ENCODE measurements around the gene ACD.

ACD gene

GRCh38 chr16:67685388-67686112 is 25.5 kb upstream of the ACD start:
- H3K27me3 ChIP-seq (ENCODE audit: insufficient read depth, low read length): no peaks in the 10 kb centered on the region
- no peaks in the 10 kb centered on the region for H3K9me3 ChIP-seq (ENCODE audit: low read length)
- H2AFZ ChIP-seq (ENCODE audit: low read depth, low read length): no peak overlapping the region
- H3K4me3 ChIP-seq (ENCODE audit: low read length): no peak overlapping the region
- H3K4me1 ChIP-seq (ENCODE audit: insufficient read depth, low read length): no peaks in the 10 kb centered on the region
- peaks cover 31% of the 10 kb centered on the region for H3K36me3 ChIP-seq (ENCODE audit: insufficient read depth, low read length)

- H3K27me3 ChIP-seq (ENCODE audit: insufficient read depth, low read length): no peaks in the 10 kb centered on the region
- H3K4me3 ChIP-seq (ENCODE audit: low read length): no peak overlapping the region
- no peaks in the 10 kb centered on the region for H3K9me3 ChIP-seq (ENCODE audit: low read length)
- peaks cover 34% of the 10 kb centered on the region for H3K36me3 ChIP-seq (ENCODE audit: insufficient read depth, low read length)
- H3K4me1 ChIP-seq (ENCODE audit: insufficient read depth, low read length): no peaks in the 10 kb centered on the region
- no peak overlapping the region for H2AFZ ChIP-seq (ENCODE audit: low read depth, low read length)
These were observed 23.7 kb upstream of the ACD start for GRCh38 chr16:67683767-67684166.

- H3K4me3 ChIP-seq (ENCODE audit: low read length): no peak overlapping the region
- H3K4me1 ChIP-seq (ENCODE audit: insufficient read depth, low read length): no peaks in the 10 kb centered on the region
- H2AFZ ChIP-seq (ENCODE audit: low read depth, low read length): no peak overlapping the region
- H3K27me3 ChIP-seq (ENCODE audit: insufficient read depth, low read length): no peaks in the 10 kb centered on the region
- no peaks in the 10 kb centered on the region for H3K9me3 ChIP-seq (ENCODE audit: low read length)
- H3K36me3 ChIP-seq (ENCODE audit: insufficient read depth, low read length): peaks cover 35% of the 10 kb centered on the region
These were observed 20.2 kb upstream of the ACD start for GRCh38 chr16:67679935-67680897.

- no peaks in the 10 kb centered on the region for H3K4me1 ChIP-seq (ENCODE audit: insufficient read depth, low read length)
- H3K4me3 ChIP-seq (ENCODE audit: low read length): no peak overlapping the region
- H2AFZ ChIP-seq (ENCODE audit: low read depth, low read length): no peak overlapping the region
- H3K9me3 ChIP-seq (ENCODE audit: low read length): no peaks in the 10 kb centered on the region
- no peaks in the 10 kb centered on the region for H3K27me3 ChIP-seq (ENCODE audit: insufficient read depth, low read length)
- peaks cover 23% of the 10 kb centered on the region for H3K36me3 ChIP-seq (ENCODE audit: insufficient read depth, low read length)
These were observed 18.4 kb upstream of the ACD start for GRCh38 chr16:67678354-67679023.

GRCh38 chr16:67677712-67678111 is 17.7 kb upstream of the ACD start:
- Histone ChIP-seq H3K4me1 (ENCODE audit: insufficient read depth, low read length) (no peaks in the 10 kb centered on the region), H3K36me3 (ENCODE audit: insufficient read depth, low read length) (peaks cover 17% of the 10 kb centered on the region), H3K27me3 (ENCODE audit: insufficient read depth, low read length) (no peaks in the 10 kb centered on the region), H2AFZ (ENCODE audit: low read depth, low read length) (no peak overlapping the region), H3K9me3 (ENCODE audit: low read length) (no peaks in the 10 kb centered on the region), H3K4me3 (ENCODE audit: low read length) (no peak overlapping the region)

- no peaks in the 10 kb centered on the region for H3K4me1 ChIP-seq (ENCODE audit: insufficient read depth, low read length)
- no peaks in the 10 kb centered on the region for H3K9me3 ChIP-seq (ENCODE audit: low read length)
- H3K27me3 ChIP-seq (ENCODE audit: insufficient read depth, low read length): no peaks in the 10 kb centered on the region
- H2AFZ ChIP-seq (ENCODE audit: low read depth, low read length): no peak overlapping the region
- peaks cover 17% of the 10 kb centered on the region for H3K36me3 ChIP-seq (ENCODE audit: insufficient read depth, low read length)
- H3K4me3 ChIP-seq (ENCODE audit: low read length): no peak overlapping the region
These were observed 16.9 kb upstream of the ACD start for GRCh38 chr16:67676939-67677338.

GRCh38 chr16:67676516-67676915 is 16.5 kb upstream of the ACD start:
- no peaks in the 10 kb centered on the region for H3K4me1 ChIP-seq (ENCODE audit: insufficient read depth, low read length)
- H3K36me3 ChIP-seq (ENCODE audit: insufficient read depth, low read length): peaks cover 15% of the 10 kb centered on the region
- H3K4me3 ChIP-seq (ENCODE audit: low read length): no peak overlapping the region
- no peak overlapping the region for H2AFZ ChIP-seq (ENCODE audit: low read depth, low read length)
- H3K27me3 ChIP-seq (ENCODE audit: insufficient read depth, low read length): no peaks in the 10 kb centered on the region
- H3K9me3 ChIP-seq (ENCODE audit: low read length): no peaks in the 10 kb centered on the region

GRCh38 chr16:67675999-67676398 is 15.9 kb upstream of the ACD start:
- Histone ChIP-seq H3K9me3 (ENCODE audit: low read length) (no peaks in the 10 kb centered on the region), H3K36me3 (ENCODE audit: insufficient read depth, low read length) (peaks cover 15% of the 10 kb centered on the region), H3K4me3 (ENCODE audit: low read length) (no peak overlapping the region), H3K27me3 (ENCODE audit: insufficient read depth, low read length) (no peaks in the 10 kb centered on the region), H3K4me1 (ENCODE audit: insufficient read depth, low read length) (no peaks in the 10 kb centered on the region), H2AFZ (ENCODE audit: low read depth, low read length) (no peak overlapping the region)

- Histone ChIP-seq H3K27me3 (ENCODE audit: insufficient read depth, low read length) (no peaks in the 10 kb centered on the region), H3K4me1 (ENCODE audit: insufficient read depth, low read length) (no peaks in the 10 kb centered on the region), H3K4me3 (ENCODE audit: low read length) (no peak overlapping the region), H2AFZ (ENCODE audit: low read depth, low read length) (no peak overlapping the region), H3K36me3 (ENCODE audit: insufficient read depth, low read length) (peaks cover 15% of the 10 kb centered on the region), H3K9me3 (ENCODE audit: low read length) (no peaks in the 10 kb centered on the region)
These were observed 15.5 kb upstream of the ACD start for GRCh38 chr16:67675579-67675935.

GRCh38 chr16:67674851-67675578 is 15.0 kb upstream of the ACD start:
- no peak overlapping the region for H2AFZ ChIP-seq (ENCODE audit: low read depth, low read length)
- no peak overlapping the region for H3K4me3 ChIP-seq (ENCODE audit: low read length)
- no peaks in the 10 kb centered on the region for H3K27me3 ChIP-seq (ENCODE audit: insufficient read depth, low read length)
- no peaks in the 10 kb centered on the region for H3K4me1 ChIP-seq (ENCODE audit: insufficient read depth, low read length)
- no peaks in the 10 kb centered on the region for H3K9me3 ChIP-seq (ENCODE audit: low read length)
- peaks cover 10% of the 10 kb centered on the region for H3K36me3 ChIP-seq (ENCODE audit: insufficient read depth, low read length)

- peaks cover 7% of the 10 kb centered on the region for H3K36me3 ChIP-seq (ENCODE audit: insufficient read depth, low read length)
- no peak overlapping the region for H2AFZ ChIP-seq (ENCODE audit: low read depth, low read length)
- H3K4me3 ChIP-seq (ENCODE audit: low read length): no peak overlapping the region
These were observed 13.9 kb upstream of the ACD start for GRCh38 chr16:67673712-67674580.

More at GRCh38 chr16:67673712-67674580, 13.9 kb upstream of the ACD start:
- H3K4me1 ChIP-seq (ENCODE audit: insufficient read depth, low read length): no peaks in the 10 kb centered on the region
- H3K27me3 ChIP-seq (ENCODE audit: insufficient read depth, low read length): no peaks in the 10 kb centered on the region
- no peaks in the 10 kb centered on the region for H3K9me3 ChIP-seq (ENCODE audit: low read length)
